Fibroblast of lung (primary cell): ENCODE results near the gene IGFALS.

Source experiments
- CTCF ChIP-seq, 2 donors: IDR thresholded peaks in 1 of 2; conservative IDR thresholded peaks in 1 of 2; 1 replicate in 1 of 2; 2 replicates in 1 of 2; pipeline ENCODE4 v1.5.1; 2011 to 2012; ENCODE audit warnings: low read length in 2 of 2, control low read depth in 1 of 2, inconsistent platforms in 1 of 2, low read depth in 1 of 2, mild to moderate bottlenecking in 1 of 2
- EZH2 ChIP-seq: IDR thresholded peaks from 2 replicates; pipeline ENCODE4 v1.5.1; 2012; ENCODE audit warnings: low read length, control low read depth, mild to moderate bottlenecking; ENCODE audit errors: missing control alignments

GRCh38 chr16:1740781-1741490 lies 52.6 kb downstream of the IGFALS start:
- TF ChIP-seq CTCF (conservative IDR thresholded peaks at IDR 0.05 in 1 of 2, IDR thresholded peaks at IDR 0.05 in 1 of 2; ENCODE audit: low read depth in 1 of 2, low read length in 2 of 2) (no peak), EZH2 (no peak)
